GM19463 (cell line): ENCODE measurements around the gene FAM228B.
"Not testable (repeated sequence)": the region's sequence is repeated elsewhere in the genome, so short reads cannot be mapped to it uniquely, and the experiment has no call there.

Experiments used
- ATAC-seq: cut with Tn5 transposase; IDR thresholded peaks from one replicate; pipeline ENCODE4 v1.9.1; 2021; ENCODE audit warnings: mild to moderate bottlenecking, moderate library complexity; ENCODE audit not compliant: unreplicated experiment

Gene FAM228B

DNA sequence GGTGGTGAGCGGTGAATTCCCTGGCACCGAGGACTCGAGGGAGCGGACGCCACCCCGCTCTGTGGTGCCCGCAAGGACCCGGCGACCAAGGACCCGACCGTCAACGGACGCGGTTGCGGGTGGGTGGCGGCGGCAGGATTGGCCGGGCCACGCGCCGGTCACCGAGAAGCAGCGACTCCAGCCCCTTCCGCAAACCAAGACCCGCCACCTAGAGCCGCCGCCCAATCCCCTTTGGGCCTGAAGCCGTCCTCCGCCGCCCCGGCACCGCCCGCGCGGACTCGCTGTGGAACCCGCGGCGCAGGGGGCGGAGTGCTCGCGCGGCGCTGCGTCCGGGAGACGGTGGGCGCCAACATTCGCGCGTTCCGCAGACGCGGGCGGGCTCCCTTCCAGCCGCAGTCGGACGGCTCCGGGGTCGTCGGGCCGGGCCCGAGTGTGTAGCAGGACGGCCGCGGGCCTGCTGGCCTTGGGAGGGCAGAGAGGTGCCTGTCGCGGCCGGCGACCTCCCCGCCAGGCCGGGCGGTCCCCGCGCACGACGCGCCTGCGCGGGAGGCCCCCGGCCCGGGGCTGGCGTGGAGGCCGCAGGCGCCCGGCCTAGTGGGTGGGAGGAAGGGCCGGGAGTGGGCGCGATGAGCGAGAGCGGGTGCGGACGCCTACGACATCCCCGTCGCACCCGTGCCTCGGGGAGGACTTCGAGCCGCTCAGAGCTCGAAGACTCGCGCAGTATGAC, at the start of gene FAM228B, which contains the start of gene PFN4:
TSS of gene FAM228B (plus strand) at position 275 of the 727 bp plus-strand sequence. CDS start 893 bp downstream, outside the sequence.
TSS of gene PFN4 (minus strand) at position 140 of the 727 bp plus-strand sequence. CDS start 799 bp downstream, outside the sequence.
- ATAC-seq, result peak; percentile 90

DNA sequence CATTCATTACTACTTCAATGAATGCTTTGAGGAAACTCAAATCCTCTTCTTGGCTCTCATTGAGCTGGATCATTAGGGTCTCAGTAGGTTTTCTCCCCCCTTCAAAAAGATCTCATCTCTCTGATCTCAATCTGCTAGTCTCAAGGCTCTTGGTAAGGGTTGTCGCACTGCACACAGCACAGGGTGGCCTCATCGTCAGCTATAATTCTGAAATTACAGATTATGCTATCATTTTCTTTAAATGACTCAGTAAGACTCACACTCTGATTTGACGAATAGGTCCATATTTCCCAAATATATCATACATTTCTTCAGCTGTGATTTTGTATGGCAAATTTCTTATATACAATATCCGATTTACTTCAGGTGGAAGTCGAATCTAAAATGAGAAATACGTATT, 49.5 kb upstream of the FAM228B start:
- no peak for ATAC-seq

DNA sequence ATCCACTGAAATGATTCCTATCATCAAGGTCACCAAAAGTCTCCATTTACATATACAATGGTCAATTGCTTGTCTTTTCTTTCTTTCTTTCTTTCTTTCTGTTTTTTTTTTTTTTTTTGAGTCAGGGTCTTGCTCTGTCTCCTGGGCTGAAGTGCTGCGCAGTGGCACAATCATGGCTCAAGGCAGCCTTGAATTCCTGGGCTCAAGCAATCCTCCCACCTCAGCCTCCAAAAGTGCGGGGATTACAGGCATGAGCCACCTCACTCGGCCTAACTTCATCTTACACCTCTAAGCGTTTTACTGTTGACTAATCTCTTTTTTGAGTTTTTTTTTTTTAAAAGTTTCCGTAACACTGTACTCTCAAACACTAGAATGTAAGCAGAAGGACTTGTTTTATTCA, 48.0 kb upstream of the FAM228B start:
- no peak for ATAC-seq

DNA sequence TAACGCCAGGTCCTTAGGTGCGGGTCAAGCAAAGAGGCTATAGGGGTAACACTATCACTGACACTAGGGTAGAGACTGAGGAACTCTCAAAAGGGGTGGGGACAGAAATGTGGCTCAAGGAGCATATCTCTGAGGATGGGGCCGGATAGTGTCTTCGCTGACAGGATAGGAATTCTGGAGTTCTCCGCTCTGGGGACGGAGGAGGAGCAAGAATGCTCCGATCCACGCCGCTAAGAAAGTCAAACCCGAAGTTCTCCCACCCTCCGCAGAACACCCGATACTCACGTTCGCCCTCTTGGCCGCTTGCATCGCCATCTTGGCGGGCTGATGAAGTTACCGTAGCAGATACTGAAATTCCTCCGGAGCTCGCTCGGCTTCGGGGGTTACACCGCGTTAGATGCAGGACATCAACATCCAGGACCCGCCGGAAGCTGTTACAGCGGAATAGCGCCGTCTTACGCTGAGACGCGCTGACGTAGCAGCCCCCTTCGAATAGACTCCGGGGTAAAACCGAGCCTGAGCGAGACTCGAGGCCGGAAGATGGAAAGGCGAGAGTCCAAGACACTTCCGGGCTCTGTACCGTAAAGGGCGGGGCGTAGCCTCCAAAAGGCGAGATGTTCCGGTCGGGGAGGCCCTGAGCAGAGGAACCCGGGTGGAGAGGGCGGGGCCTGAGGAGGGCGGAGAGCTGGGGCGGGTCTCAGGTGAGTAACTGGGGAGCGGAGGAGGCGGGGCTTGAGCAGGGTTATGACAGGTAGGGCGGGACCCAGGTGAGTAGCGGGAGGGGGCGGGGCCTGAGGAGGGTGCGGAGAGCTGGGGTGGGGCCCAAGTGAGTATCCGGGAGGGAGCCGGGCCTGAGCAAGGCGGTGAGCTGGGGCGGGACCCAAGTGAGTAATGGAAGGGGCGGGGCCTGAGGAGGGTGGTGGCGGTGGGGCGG, 47.1 kb upstream of the FAM228B start, which contains the start of gene SF3B6:
TSS of gene SF3B6 (minus strand) at position 412 of the 934 bp plus-strand sequence. CDS start at position 315, 97 bp downstream.
- peak; percentile 92 for ATAC-seq

DNA sequence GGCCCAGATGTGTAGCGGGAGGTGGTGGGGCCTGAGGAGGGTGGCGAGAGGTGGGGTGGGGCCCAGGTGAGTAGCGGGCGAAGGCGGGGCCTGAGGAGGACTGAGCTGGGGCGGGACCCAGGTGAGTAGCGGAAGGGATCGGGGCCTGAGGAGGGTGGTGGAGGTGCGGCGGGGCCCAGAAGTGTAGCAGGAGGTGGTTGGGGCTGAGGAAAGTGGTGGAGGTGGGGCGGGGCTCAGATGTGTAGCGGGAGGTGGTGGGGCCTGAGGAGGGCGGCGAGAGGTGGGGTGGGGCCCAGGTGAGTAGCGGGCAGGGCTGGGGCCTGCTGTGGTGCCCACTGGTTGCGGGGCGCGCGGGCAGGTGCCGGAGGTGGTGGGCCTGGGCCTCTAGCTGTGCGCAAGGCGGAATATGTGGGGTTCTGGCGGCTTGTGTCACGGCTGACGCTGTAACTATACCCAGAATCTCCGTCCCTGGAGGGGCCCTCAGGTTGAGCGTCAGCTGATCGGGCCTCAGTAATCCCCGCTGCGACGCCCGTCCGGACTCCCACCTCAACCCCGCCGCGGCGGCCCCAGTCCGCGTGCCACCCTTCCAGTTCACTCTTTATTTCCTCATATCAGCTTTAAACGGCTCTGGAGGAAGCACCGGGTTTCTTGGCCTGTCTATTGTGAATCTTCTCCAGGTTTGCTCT, 46.3 kb upstream of the FAM228B start:
- peak; percentile 16 for ATAC-seq

DNA sequence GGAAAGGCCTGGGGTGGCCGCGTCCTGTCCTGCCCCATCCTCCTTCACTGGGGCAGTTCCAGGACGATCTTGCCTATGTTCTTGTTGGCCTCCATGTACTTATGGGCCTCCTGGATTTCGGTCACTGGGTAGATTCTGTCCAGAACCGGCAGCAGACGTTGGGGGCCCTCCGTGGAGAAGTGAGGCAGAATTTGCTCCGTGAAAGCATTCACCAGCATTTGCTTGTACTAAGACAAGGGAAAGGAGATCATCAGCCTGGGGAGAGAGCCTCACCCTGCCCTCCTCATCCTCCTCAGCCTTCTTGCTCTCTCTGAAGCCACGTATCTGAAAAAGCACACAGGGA, 45.8 kb upstream of the FAM228B start:
- no peak for ATAC-seq

DNA sequence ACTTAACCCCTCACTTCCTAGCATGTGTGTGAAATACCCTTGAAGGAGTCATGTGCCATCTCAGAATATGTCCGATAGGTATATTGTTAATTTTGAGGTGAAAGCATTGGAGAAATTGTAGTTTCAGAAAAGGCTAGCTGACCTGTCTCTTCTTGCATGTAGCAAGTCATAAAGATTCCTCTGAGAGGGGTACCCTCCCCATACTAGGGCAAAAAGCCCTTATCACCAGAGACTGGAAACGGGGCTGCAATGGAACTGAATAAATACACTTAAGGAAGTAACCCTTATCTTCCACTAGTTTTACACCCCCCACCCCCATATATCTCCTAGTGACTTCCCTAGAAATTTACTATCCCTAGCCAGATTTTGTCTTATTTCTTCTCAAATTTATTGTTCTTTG, 45.4 kb upstream of the FAM228B start:
- ATAC-seq, result no peak

DNA sequence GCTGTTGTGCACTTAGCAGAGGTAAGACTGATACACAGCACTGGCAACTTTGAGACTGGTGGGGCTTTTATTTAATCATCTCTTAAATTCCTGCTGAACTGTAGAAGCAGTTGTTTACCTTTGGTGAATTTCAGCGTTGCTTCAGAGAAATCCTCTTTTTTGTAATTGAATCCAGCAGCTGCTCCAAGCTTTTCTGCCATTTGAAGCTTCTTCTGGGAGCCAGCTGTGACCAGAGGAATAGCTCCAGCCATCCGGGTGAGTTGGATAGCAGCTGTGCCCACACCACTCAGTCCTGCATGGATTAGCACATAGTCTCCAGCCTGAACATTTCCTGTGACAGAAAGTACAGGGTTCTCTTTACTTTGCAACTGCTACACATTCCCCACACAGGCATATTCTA, 42.6 kb upstream of the FAM228B start:
- ATAC-seq, result no peak

DNA sequence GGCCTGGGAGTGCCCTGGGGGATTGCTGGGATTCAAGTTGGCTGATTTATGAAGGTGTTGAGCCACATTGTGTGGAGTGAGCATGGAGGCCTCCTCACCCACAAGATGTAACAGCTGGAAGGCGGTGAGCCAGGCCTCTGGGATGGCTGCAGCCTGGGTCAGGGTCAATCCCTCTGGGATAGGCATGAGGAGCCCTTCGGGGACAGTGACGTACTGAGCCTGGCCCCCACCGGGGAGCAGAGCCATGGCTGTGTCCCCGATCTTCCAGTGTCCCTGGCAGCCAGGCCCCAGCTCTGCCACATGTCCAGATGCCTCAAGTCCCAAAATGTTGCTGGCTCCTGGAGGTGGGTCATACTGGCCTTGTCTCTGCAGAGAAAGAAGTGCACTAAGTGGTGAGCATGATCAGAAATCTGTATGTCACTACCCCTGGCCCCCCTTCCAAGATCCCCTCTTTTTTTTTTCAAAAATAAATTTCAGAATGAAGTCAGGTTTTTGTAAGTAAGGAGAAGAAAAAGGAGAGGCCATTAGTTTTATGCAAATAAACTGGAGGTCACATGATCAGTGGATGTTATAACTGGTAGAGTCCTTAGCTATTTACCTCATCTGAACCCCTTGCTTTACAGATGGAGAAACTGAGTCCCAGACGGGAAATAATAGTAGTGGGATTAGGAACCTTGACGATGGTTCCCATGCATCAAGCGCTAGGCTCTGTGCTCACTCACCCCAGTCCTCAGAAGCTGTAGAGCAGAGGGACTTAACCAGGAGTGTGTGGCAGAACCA, 40.3 kb upstream of the FAM228B start:
- no peak for ATAC-seq

DNA sequence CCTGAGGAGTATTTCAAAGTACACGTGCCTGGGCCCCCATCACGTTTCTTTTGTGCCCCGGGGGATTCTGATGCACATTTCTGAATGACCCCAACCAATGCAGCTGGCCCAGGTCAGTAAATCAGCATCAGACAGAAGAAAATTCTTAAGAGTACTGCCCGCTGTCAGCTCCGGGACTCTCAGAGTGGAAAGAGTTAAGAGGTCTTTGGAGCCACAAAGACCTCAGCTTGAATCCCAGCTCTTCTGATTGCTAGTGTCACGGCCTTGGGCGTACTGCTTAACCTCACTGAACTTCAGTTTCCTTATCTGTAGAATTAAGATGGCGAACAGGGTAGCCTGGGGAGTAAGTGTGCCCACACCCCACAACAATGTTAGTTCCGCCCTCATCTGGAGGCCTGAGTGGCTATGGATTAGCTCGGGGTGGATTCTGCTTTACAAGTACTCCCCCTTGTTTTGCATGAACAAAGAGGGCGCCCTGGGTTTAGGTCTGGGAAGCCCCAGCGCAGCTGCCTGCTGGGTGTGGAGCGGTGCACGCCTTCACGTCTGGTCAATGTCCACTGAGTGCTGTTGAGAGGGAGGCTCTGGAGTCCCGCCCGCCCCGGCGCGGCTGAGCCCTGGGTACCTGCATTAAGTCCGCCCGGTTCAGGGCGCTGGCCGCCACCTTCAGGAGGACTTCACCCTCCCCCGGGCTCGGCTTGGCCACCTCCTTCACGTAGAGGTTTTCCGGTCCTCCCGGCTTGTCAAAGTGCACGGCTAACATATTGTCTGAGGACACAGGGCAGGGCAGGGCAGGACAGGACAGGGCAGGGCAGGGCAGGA, 39.5 kb upstream of the FAM228B start:
- ATAC-seq, result peak; percentile 74

DNA sequence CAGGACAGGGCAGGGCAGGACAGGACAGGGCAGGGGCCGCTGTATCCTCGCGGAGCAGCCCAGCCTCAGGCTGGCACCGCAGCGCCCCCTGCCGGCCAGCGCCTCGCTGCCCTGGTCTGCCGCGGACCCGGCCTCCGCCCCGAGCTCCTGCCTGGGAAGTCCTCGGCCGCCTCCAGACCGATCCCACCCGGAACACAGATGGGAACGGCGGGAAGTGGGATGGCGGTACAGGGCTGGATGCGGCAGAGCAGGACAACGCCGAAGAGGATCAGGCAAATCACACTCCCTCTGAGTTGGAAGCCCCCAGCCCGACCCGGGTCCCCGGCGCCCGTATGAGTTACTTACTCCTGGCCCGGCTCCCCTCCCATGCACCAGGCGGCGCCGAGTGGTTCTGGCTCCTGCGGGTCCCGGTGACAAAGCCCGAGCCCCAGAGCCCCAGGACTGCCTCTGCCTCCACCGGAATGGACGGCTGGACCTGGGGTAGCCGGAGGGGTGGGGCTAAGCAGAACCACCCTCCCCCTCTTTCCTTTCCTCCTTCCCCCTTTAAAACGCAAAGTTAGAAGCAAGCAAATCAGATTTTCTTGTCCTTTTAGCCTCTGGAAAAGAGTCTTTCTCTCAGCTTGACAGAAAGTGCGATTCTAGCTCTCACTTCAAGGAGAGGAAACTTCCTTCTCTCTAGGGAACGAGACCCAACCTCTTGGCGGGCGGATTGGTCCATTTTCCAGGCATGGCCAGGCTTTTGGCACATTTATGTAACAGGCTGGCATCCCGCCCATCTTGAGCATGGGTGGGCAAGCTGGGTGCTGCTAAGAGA, 38.7 kb upstream of the FAM228B start, which contains the start of gene TP53I3:
TSS of gene TP53I3 (minus strand) at position 449 of the 814 bp plus-strand sequence. CDS start 508 bp downstream, outside the sequence.
- ATAC-seq, result peak; percentile 74

DNA sequence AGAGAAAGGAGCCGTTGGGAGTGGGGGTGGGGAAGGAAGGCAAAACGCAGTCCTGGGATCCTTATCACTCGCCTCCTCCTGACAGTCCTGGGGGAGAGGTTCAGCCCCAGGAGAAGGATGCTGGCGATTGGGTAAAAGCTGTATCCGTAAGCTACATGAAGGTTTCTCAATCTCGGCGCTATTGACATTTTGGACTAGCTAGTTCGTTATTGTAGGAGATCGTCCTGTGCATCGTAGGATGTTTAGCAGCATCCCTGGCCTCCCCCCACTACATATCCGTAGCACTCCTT, 38.1 kb upstream of the FAM228B start:
- ATAC-seq, result no peak

DNA sequence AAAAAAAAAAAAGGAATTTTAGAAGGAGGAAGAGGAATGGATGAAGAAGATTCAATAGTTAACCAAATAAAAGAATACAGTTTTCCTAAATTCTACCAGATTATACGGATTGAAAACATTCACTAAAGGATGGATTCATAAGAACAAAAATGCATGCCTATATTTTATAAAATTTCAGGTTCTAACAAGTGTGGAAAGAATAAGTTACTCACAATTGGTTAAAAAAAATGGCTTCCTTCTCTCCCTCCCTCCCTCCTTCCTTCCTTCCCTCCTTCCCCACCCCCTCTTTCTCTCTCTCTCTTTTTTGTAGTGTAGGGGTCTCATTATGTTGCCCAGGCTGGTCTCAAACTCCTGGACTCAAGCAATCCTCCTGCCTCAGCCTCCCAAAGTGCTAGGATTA, 37.0 kb upstream of the FAM228B start:
- no peak for ATAC-seq

DNA sequence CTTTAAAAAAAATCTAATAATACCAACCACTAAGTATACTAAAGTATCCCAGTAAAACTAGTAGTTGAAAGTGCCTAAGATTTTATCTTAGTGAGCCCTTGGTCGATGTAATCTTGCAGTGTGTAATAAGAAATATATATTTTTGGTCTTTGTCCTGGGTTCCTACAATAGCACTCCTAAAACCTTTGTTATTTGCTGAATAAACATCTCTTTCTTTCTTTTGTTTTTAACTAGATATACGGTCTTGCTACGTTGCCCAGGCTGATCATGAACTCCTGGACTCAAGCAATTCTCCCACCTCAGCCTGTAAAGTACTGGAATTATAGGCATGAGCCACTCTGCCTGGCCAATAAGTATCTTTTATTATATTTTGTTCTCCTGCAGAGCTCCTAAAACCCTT, 36.2 kb upstream of the FAM228B start:
- no peak for ATAC-seq

DNA sequence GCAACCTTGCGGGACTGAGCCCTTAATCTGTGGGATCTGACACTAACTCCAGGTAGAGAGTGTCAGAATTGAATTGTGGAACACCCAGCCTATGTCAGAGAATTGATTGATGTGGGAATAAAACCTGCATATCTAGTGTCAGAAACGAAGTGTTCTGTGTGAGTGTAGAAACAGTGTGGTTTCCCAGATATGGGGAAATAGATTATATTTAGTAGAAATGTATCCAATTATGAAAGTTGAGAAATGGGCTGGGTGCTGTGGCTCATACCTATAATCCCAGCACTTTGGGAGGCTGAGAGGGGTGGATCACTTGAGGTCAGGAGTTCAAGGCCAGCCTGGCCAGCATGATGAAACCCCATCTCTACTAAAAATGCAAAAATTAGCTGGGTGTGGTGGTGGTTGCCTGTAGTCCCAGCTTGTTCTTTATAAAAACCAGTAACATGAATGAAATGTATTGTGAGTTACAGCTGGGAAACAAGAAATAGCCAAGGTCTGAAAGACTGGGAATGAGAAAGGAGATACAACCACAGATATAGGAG, 34.4 kb upstream of the FAM228B start:
- ATAC-seq, result no peak

DNA sequence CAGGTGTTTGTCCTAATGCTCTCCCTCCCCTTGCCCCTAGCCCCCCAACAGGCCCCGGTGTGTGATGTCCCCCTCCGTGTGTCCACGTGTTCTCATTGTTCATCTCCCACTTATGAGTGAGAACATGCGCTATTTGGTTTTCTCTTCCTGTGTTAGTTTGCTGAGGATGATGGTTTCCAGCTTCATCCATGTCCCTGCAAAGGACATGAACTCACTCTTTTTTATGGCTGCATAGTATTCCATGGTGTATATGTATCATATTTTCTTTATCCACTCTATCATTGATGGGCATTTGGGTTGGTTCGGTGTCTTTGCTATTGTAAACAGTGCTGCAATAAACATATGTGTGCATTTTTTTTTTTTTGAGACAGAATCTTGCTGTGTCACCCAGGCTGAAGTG, 30.0 kb upstream of the FAM228B start:
- ATAC-seq, result not testable (repeated sequence)

DNA sequence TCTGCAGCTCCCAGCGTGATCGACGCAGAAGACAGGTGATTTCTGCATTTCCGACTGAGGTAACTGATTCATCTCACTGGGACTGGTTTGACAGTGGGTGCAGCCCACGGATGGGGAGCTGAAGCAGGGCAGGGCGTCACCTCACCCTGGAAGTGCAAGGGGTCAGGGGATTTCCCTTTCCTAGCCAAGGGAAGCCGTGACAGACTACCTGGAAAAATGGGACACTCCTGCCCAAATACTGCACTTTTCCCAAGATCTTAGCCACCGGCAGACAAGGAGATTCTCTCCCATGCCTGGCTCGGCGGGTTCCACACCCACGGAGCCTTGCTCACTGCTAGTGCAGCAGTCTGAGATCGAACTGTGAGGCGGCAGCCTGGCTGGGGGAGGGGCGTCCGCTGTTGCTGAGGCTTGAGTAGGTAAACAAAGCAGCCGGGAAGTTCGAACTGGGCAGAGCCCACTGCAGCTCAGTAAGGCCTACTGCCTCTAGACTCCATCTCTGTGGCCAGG, 28.0 kb upstream of the FAM228B start:
- not testable (repeated sequence) for ATAC-seq

DNA sequence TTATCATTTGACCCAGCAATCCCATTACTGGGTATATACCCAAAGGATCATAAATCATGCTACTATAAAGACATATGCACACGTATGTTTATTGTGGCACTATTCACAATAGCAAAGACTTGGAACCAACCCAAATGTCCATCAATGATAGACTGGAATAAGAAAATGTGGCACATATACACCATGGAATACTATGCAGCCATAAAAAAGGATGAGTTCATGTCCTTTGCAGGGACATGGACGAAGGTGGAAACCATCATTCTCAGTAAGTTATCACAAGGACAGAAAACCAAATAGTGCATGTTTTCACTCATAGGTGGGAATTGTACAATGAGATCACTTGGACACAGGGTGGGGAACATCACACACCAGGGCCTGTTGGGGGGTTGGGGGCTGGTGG, 22.5 kb upstream of the FAM228B start:
- ATAC-seq, result not testable (repeated sequence)
